HS-5 (cell line): Measurements from ENCODE around the gene KIF3B.
"Not testable (repeated sequence)": the region's sequence is repeated elsewhere in the genome, so short reads cannot be mapped to it uniquely, and the experiment has no call there.

ENCODE experiments used
- DNase-seq: peaks from one replicate; pipeline ENCODE4 v3.0.0-alpha.2; 2012; ENCODE audit warnings: low read depth

Gene KIF3B

GRCh38 chr20:32330555-32330897 lies 53.1 kb downstream of the KIF3B start:
- no peak for DNase-seq

DNA sequence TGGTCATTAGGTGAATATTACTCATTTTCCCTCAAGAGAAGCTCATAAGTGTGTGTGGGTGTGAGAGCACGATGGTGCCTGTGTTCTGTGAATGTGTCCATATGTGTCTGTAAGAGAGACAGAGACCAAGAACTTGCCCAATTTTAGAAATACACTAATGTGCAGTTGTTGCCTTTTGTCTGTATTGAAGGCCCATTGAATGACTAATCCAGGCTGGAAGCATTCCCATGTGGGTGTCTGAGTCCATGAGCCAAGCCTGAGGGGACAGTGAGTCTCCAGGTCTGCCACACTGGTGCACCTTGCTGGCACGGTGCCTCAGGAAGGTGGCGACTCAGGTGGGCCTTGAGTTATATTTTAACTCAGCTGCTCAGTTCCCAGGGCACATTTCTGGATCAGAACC lies 55.2 kb downstream of the KIF3B start:
- DNase-seq: no peak

- no peak for DNase-seq
Measured at GRCh38 chr20:32333181-32333987, 55.9 kb downstream of the KIF3B start.

DNA sequence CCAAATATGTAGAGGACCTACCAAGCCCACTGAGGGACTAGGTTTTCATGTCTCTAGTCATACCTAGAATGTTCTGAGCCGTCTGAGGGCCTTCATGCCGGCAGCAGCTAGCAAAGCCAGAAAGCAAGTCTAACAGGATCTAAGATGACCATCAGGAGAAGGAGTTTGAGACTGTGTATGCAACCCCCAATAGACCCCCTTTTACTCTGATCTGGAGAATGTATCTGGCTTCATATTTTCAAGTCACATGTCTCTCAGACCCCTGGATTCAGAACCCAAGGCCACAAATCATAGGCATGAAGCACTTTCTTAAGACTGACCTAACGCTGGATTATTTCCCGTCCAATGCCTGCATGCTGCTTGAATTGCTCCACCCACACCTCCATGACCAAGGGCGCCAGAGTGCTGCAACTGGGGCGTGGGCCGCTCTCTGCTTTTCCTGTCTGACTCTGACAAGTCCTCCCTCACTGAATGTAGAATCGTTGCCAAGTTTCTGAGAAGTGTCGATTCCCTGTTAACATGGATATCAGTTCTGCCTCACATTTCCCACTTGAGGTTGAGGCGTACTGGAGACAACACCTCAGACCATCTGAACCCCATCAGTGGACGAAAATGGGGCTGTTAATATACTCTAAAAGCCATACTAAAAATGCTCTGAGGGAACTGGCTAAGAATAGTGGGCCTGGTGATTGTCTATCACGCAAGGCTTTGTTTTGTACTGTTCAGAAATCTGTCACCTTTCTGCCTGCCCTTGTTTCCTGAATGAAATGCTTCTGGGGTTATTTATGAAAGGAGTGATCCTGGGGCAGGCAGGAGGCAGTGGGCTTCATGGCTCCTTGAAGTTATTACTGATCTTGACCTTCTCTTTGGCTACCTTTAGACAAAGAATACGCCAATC lies 56.8 kb downstream of the KIF3B start:
- no peak for DNase-seq

- no peak for DNase-seq
Measured at GRCh38 chr20:32336918-32337347, 59.5 kb downstream of the KIF3B start.

DNA sequence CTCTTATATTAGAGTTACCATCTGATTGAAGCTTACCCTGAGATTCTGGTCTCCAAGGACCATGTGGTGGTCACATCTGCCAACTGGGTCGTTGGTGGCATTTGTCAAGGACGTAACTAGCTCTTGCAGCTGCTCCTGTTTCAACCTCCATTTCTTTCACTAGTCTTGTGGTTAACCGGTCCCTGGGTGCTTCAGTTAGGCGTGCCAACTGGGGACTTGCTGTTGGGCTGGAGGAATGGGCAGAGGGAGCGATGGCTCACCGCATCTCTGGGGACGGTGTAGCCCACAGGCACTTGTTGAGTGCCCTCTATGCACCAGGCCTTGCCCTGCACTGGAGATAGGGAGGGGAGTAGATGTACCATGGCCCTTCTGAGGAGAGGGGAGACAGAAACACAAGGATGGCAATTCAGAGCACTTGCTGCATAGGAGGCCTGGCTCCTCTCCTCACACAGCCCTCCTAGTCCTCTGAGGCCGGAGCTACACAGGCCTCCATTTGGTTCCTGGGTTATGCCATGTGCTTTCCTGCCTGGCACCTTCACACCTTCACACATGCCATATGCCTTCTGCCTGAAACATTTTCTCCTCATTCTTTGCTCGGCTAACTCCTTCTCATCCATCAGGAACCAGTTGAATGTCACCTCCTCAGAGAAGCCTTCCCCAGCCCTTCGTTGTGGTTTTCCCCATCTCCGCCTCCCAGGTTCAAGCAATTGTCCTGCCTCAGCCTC lies 60.6 kb downstream of the KIF3B start:
- DNase-seq: no peak

DNA sequence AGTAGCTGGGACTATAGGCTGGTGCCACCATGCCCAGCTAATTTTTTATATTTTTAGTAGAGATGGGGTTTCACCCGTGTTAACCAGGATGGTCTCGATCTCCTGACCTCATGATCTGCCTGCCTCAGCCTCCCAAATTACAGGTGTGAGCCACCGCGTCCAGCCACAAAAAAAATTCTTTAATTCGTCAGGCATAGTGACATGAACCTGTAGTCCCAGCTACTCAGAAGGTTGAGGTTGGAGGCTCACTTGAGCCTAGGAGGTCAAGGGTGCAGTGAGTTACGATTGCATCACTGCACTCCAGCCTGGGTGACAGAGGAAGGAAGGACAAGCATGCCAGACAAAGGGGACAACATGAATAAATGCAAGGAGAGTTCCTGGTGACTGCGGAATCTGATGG lies 61.2 kb downstream of the KIF3B start:
- no peak for DNase-seq

GRCh38 chr20:32339116-32339515 lies 61.7 kb downstream of the KIF3B start:
- DNase-seq: no peak

DNA sequence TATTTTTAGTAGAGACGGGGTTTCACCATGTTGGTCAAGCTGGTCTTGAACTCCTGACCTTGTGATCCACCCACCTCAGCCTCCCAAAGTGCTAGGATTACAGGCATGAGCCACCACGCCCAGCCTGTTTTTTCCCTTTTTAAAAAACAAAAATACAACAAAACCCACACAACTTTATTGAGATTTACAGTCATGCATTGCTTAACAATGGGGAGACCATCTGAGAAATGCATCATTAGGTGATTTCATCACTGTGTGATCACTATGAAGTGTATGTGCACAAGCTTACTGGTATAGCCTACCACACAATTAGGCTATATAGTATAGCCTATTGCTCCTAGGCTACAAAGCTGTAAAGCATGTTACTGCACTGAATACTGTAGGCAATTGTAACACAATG lies 63.6 kb downstream of the KIF3B start:
- not testable (repeated sequence) for DNase-seq

DNA sequence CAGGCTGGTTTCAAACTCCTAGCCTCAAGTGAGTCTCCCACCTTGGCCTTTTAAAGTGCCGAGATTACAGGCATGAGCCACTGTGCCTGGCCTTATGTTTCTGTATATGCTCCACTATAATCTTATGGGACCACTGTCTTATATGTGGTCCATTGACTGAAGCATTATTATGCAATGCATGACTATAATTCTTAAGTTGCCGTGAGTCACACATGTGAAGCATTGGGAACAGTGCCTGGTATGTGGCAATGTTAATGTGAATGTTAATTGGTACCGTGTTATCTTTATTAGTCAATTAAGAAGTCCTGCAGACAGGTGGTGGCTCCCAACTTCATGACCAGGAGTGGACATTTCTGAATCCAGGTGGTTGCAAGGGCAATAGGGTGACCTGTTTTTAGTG lies 66.0 kb downstream of the KIF3B start:
- DNase-seq: no peak

DNA sequence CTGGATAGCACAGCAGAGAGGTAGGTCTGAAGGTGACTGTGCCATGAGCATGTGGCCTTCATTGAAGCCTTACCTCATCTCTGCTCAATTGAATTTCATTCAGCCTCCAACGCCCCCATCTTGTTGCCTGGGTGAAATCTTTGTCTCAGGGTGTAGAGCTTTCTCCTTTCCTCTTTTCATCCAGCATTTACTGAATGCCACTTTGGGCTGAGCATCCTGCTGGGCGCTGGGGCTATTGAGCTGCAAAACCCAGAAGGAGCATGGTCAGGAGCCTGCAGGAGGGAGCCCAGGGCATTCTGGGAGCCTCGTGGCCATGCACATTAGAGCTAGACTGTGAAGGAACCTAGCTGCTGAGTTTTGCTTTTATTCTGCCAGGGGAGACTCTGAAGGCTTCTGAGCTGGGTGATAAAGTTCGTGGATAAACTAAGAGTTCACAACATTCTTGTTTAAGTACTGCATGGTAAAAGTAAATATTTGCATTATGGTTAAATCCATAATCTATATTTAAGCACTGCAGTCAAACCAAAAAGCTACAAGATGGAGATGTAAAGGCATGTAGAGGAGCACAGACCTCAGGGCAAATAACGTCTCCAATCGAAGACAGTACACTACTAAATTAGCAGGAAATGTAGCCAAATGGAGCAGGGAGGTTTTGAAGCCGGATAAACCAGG lies 67.5 kb downstream of the KIF3B start:
- DNase-seq: no peak

GRCh38 chr20:32348207-32348606 lies 70.8 kb downstream of the KIF3B start:
- DNase-seq: no peak

DNA sequence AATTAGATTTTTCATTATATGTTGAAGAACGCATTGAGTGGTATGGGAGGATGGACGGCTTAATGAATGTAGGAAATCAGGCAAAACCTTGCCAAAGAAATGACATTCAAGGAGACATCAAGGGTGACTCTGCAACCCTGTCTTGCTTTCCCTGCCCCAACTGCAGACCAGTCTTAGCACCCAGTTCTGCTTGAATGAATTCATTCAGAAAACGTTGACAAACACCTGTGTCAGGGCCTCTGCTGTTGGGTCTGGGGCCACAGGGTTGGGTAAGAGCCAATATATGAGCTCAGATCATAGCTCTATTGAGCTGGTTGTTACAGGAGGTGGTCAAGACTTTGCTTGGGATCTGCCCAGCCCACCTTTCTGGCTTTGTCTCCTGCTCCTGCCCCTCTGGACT lies 73.0 kb downstream of the KIF3B start:
- no peak for DNase-seq

GRCh38 chr20:32352121-32352720 lies 74.8 kb downstream of the KIF3B start:
- DNase-seq: no peak

DNA sequence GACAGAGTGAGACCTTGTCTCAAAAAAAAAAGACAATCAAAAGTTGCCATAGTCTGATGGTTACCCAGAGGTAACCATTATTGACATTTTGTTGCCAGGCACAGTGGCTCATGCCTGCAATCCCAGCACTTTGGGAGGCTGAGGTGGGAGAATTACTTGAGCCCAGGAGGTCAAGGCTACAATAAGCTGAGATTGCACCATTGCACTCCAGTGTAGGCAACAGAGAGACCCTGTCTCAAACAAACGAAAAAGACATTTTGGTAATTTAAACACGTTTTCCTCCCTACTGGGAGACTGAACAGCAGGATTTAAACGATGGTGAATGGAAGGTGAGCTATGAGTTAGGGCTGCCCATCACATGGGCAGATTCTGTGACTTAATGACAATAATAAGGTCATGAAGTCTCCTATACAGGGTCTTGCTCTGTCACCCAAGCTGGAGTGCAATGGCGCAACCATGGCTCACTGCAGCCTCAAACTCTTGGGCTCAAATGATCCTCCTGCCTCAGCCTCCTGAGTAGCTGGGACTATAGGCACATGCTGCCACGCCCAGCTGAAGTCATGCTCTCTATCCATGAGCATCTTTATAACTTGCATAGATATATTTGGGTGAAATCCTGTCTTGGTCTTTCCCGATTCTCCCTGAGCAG lies 76.5 kb downstream of the KIF3B start:
- DNase-seq: no peak

GRCh38 chr20:32354592-32355416 lies 77.4 kb downstream of the KIF3B start:
- peak; percentile 63 for DNase-seq

GRCh38 chr20:32355417-32355841 lies 78.0 kb downstream of the KIF3B start:
- no peak for DNase-seq

GRCh38 chr20:32355907-32356621 lies 78.6 kb downstream of the KIF3B start:
- DNase-seq: peak; percentile 86

- DNase-seq: no peak
Measured at GRCh38 chr20:32356622-32357374, 79.3 kb downstream of the KIF3B start.
